GM23338 (cell line): ENCODE data around the gene DTNA.

Experiments used
- CTCF ChIP-seq, 2 experiments: fragments of 200-600 bp in 1 of 2; sonication (generic) in 1 of 2; conservative IDR thresholded peaks; 2 replicates each; pipeline versions ENCODE4 v1.5.1 to v1.6.1; 2016 to 2017; ENCODE audit warnings: antibody characterized with exemption in 2 of 2, low read depth in 2 of 2, mild to moderate bottlenecking in 2 of 2, moderate library complexity in 1 of 2
- ETS1 ChIP-seq: IDR thresholded peaks from 2 replicates; pipeline ENCODE4 v1.6.1; 2016; ENCODE audit warnings: antibody characterized with exemption
- EZH2 ChIP-seq: fragments of 200-600 bp; sonication (generic); IDR thresholded peaks from one replicate; pipeline ENCODE4 v1.8.0; 2017; ENCODE audit warnings: antibody characterized with exemption, mild to moderate bottlenecking, low read depth; ENCODE audit not compliant: unreplicated experiment
- EZH2phosphoT487 ChIP-seq: fragments of 200-600 bp; sonication (generic); IDR thresholded peaks from one replicate; pipeline ENCODE4 v1.8.1; 2018; ENCODE audit warnings: antibody characterized with exemption; ENCODE audit not compliant: unreplicated experiment
- POLR2AphosphoS5 ChIP-seq: IDR thresholded peaks from 2 replicates; pipeline ENCODE4 v1.6.1; 2016; ENCODE audit warnings: antibody characterized with exemption, low read depth
- REST ChIP-seq: IDR thresholded peaks from one replicate; pipeline ENCODE4 v1.6.1; 2018; ENCODE audit warnings: antibody characterized with exemption; ENCODE audit not compliant: unreplicated experiment
- STAT1 ChIP-seq: IDR thresholded peaks from one replicate; pipeline ENCODE4 v1.6.1; 2016; ENCODE audit warnings: antibody characterized with exemption; ENCODE audit not compliant: unreplicated experiment

GRCh38 chr18:34873986-34874580 lies 164.0 kb downstream of the DTNA start:
- TF ChIP-seq CTCF (conservative IDR thresholded peaks at IDR 0.05; ENCODE audit: low read depth in 2 of 2): no peak
- no peak for TF ChIP-seq ETS1
- TF ChIP-seq POLR2AphosphoS5: no peak
- TF ChIP-seq EZH2: no peak
- TF ChIP-seq REST: no peak
- no peak for TF ChIP-seq STAT1
- no peak for TF ChIP-seq EZH2phosphoT487
